ENCODE measurements around the gene TRAF2. TPM values are rescaled to one million over a fixed set of nuclear protein-coding genes. Genes with fewer than 3 reads are reported as not detected.

Gene TRAF2
- total and polyA plus RNA-seq, 2 donors (not counting 3 experiments of a cell fraction or from before 2014, with no cell fraction given) = 10.9 to 23.1 TPM

GRCh38 chr9:136913701-136914438, 27.6 kb downstream of the TRAF2 start:
- ChIA-PET CTCF (no interaction called here), POLR2A (no interaction called here)
- no peaks in the 10 kb centered on the region for H3K79me2 ChIP-seq (ENCODE audit: control insufficient read depth, insufficient read depth, low read length)
- FAIRE-seq = no peak
- TF ChIP-seq CTCF (IDR thresholded peaks at IDR 0.05; ENCODE audit: extremely low read depth in 1 of 2, insufficient read depth in 1 of 2, low read depth in 1 of 2, low read length in 2 of 2) (no peak), POLR2AphosphoS5 (IDR thresholded peaks at IDR 0.05; ENCODE audit: insufficient read depth, low read depth, low read length) (no peak), FOS (IDR thresholded peaks at IDR 0.05; ENCODE audit: borderline replicate concordance, insufficient read depth, low read length) (no peak), GATA2 (IDR thresholded peaks at IDR 0.05; ENCODE audit: insufficient read depth, insufficient read length, low read depth, low read length) (no peak), MYC (IDR thresholded peaks at IDR 0.05; ENCODE audit: low read depth, low read length) (no peak), JUN (IDR thresholded peaks at IDR 0.05; ENCODE audit: borderline replicate concordance, insufficient read depth, insufficient read length, low read depth) (no peak), EZH2 (IDR thresholded peaks at IDR 0.05; ENCODE audit: borderline replicate concordance, low read depth, low read length, severe bottlenecking) (no peak), POLR2A (IDR thresholded peaks at IDR 0.05; ENCODE audit: low read depth, low read length) (no peak), MAX (IDR thresholded peaks at IDR 0.05; ENCODE audit: insufficient read depth, insufficient read length) (no peak)
- H2AFZ ChIP-seq (ENCODE audit: low read depth, low read length) = no peak overlapping the region
- H4K20me1 ChIP-seq (replicated peaks; ENCODE audit: control insufficient read depth, extremely low read depth, insufficient read depth, low read length) = no peaks in the 10 kb centered on the region
- H3K9ac ChIP-seq (replicated peaks; ENCODE audit: extremely low read depth, insufficient read depth, low read length) = no peak overlapping the region
- no peak overlapping the region for H3K4me3 ChIP-seq (replicated peaks in 1 of 3; ENCODE audit: insufficient read depth in 1 of 3, low read depth in 1 of 3, low read length in 3 of 3)
- no peak overlapping the region for H3K4me2 ChIP-seq (ENCODE audit: insufficient read depth, low read length)
- no peaks in the 10 kb centered on the region for H3K9me1 ChIP-seq (replicated peaks; ENCODE audit: control insufficient read depth, extremely low read depth, insufficient read depth, low read length)
- dilution Hi-C loops (cut with MboI; ENCODE audit: extremely low pct_ligation_motif_present, low sequenced_read_pairs) (no loop called here), intact Hi-C loops (cut with micrococcal nuclease) (no loop called here)
- no TSS peak for BruUV-seq (replicated peaks)
- H3K4me1 ChIP-seq (ENCODE audit: control insufficient read depth, extremely low read depth, insufficient read depth, low read length) = no peaks in the 10 kb centered on the region
- no peak overlapping the region for H3K27ac ChIP-seq (ENCODE audit: insufficient read depth, low read depth, low read length)
- no peaks in the 10 kb centered on the region for H3K9me3 ChIP-seq (replicated peaks; ENCODE audit: control insufficient read depth, insufficient read depth, low read length)
- no peak for DNase-seq (ENCODE audit: low read depth, low spot score)
- peaks cover 2 to 42% of the 10 kb centered on the region in 2 experiments for H3K36me3 ChIP-seq (ENCODE audit: control insufficient read depth in 2 of 2, extremely low read depth in 1 of 2, insufficient read depth in 2 of 2, low read length in 2 of 2)
- no peaks in the 10 kb centered on the region for H3K27me3 ChIP-seq (ENCODE audit: control insufficient read depth in 2 of 2, insufficient read depth in 2 of 2, low read length in 2 of 2)
